Stimulated activated CD8-positive, alpha-beta memory T cell treated with anti-CD3 and anti-CD28 coated beads, Interleukin-4, amount 100 ng/mL, for 24 hours (primary cell): Measurements from ENCODE around the gene CDKL4.
"Not testable (repeated sequence)": the region's sequence is repeated elsewhere in the genome, so short reads cannot be mapped to it uniquely, and the experiment has no call there.

Experiments
- DNase-seq: peaks from one replicate; pipeline ENCODE4 v3.0.0-alpha.2; 2020; ENCODE audit warnings: low read depth

Gene CDKL4

GRCh38 chr2:39178756-39179155, 65.0 kb downstream of the CDKL4 start:
- DNase-seq = no peak

GRCh38 chr2:39176997-39177396, 66.8 kb downstream of the CDKL4 start:
- DNase-seq = no peak

- DNase-seq = no peak
Observed at GRCh38 chr2:39175026-39175812, 68.6 kb downstream of the CDKL4 start.

GRCh38 chr2:39174022-39174421, 69.7 kb downstream of the CDKL4 start:
- DNase-seq = no peak

- not testable (repeated sequence) for DNase-seq
Observed at GRCh38 chr2:39172047-39172706, 71.6 kb downstream of the CDKL4 start.

- no peak for DNase-seq
Observed at GRCh38 chr2:39171621-39172020, 72.1 kb downstream of the CDKL4 start.

GRCh38 chr2:39164089-39164488, 79.7 kb downstream of the CDKL4 start:
- DNase-seq = no peak

GRCh38 chr2:39160982-39161381, 82.8 kb downstream of the CDKL4 start:
- DNase-seq = no peak

- no peak for DNase-seq
Observed at GRCh38 chr2:39159283-39159682, 84.5 kb downstream of the CDKL4 start.

- DNase-seq = no peak
Observed at GRCh38 chr2:39158351-39158750, 85.4 kb downstream of the CDKL4 start.

- DNase-seq = no peak
Observed at GRCh38 chr2:39156846-39157245, 86.9 kb downstream of the CDKL4 start.

GRCh38 chr2:39156107-39156506, 87.7 kb downstream of the CDKL4 start:
- DNase-seq = no peak

- not testable (repeated sequence) for DNase-seq
Observed at GRCh38 chr2:39155573-39155972, 88.2 kb downstream of the CDKL4 start.

- DNase-seq = no peak
Observed at GRCh38 chr2:39154944-39155343, 88.8 kb downstream of the CDKL4 start.

GRCh38 chr2:39153312-39153711, 90.5 kb downstream of the CDKL4 start:
- DNase-seq = no peak

GRCh38 chr2:39152504-39152903, 91.3 kb downstream of the CDKL4 start:
- DNase-seq = no peak

GRCh38 chr2:39150890-39151497, 92.8 kb downstream of the CDKL4 start:
- DNase-seq = no peak

GRCh38 chr2:39150102-39150562, 93.6 kb downstream of the CDKL4 start:
- no peak for DNase-seq

GRCh38 chr2:39146630-39147029, 97.1 kb downstream of the CDKL4 start:
- DNase-seq = no peak

- no peak for DNase-seq
Observed at GRCh38 chr2:39145906-39146421, 97.8 kb downstream of the CDKL4 start.

- DNase-seq = no peak
Observed at GRCh38 chr2:39144416-39144815, 99.4 kb downstream of the CDKL4 start.

- no peak for DNase-seq
Observed at GRCh38 chr2:39142904-39143605, 100.7 kb downstream of the CDKL4 start.
